ENCODE measurements around the gene WNT7B. TPM values are rescaled to one million over a fixed set of nuclear protein-coding genes. Genes with fewer than 3 reads are reported as not detected.

The WNT7B gene
- total RNA-seq, 2 donors from 2014 or later, result not detected

GRCh38 chr22:45978275-45978713 is 1.3 kb upstream of the WNT7B start:
- no peaks in the 10 kb centered on the region for H3K36me3 Mint-ChIP-seq
- peaks cover 16 to 21% of the 10 kb centered on the region in 2 donors for H3K27me3 Mint-ChIP-seq
- no peak overlapping the region for H3K4me3 Mint-ChIP-seq
- no peak for ATAC-seq
- no peak for DNase-seq (ENCODE audit: low spot score)
- H3K9me3 Mint-ChIP-seq, result no peaks in the 10 kb centered on the region
- no peak overlapping the region for H3K27ac Mint-ChIP-seq
- H3K4me1 Mint-ChIP-seq (ENCODE audit: low read depth in 2 of 2), result peaks cover 0 to 3% of the 10 kb centered on the region in 2 donors

- DNase-seq (ENCODE audit: low spot score) (no peak), ATAC-seq (no peak)
- Mint-ChIP-seq H3K27me3 (peaks cover 20 to 26% of the 10 kb centered on the region in 2 donors), H3K36me3 (no peaks in the 10 kb centered on the region), H3K4me1 (ENCODE audit: low read depth in 2 of 2) (peaks cover 0 to 3% of the 10 kb centered on the region in 2 donors), H3K9me3 (no peaks in the 10 kb centered on the region), H3K4me3 (peak overlapping the region; percentile 37), H3K27ac (no peak overlapping the region)
Measured at GRCh38 chr22:45977551-45978274, 751 bp upstream of the WNT7B start.

GRCh38 chr22:45976254-45977002 is 534 bp downstream of the WNT7B start:
- Mint-ChIP-seq H3K27ac (no peak overlapping the region), H3K36me3 (no peaks in the 10 kb centered on the region)

DNA sequence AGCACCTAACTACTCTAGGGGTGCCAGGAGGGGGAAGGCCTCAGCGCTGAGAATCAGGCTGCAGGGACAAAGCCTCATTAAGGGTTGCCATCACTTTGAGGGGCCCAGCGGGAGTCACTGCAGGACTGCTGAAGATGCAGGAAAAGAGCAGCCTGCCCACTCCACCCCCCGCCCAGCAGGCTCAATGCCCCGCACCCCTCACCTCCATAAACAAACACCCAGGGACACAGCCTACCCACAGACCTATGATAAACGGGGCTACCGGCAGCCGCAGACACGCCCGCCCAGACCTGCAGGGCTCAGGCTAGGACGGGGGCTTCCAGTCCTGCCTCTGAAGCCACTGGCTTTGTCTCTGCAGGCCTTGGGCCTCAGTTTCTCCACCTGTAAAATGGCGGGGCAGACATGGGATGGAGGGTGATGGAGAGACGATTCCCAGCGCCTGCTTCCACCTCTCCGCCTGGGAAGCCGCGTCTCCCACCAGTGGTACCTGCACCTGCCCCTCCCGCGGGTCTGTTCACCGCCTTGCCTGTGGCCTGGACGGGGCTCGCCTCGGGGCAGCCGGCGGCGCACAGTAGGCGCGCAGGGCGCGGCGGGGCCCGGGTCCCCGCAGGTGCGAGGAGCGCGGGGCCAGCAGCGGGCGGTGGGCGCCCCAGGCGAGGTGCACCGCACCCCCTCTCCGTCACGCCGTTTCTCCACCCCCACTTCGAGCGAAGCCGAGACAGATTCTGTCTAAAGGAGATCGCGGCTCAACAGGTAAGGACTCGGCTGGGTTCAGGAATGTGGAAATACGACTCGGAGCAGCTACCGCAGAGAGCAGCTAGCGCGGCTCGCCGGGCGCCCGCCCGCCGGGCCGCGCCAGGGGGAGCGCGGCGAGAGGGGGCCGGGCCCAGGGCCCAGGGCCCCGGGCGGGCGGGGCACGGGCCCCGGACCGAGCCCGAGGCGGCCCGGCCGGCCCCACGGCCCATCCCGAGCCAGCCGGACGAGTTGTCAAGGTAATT is 1.5 kb downstream of the WNT7B start:
- Mint-ChIP-seq H3K9me3 (no peaks in the 10 kb centered on the region), H3K27me3 (peaks cover 24 to 33% of the 10 kb centered on the region in 2 donors), H3K4me1 (ENCODE audit: low read depth in 2 of 2) (peaks cover 0 to 3% of the 10 kb centered on the region in 2 donors), H3K36me3 (no peaks in the 10 kb centered on the region), H3K4me3 (no peak overlapping the region), H3K27ac (no peak overlapping the region)
- ATAC-seq (no peak), DNase-seq (ENCODE audit: low spot score) (no peak)

More at GRCh38 chr22:45976254-45977002, 534 bp downstream of the WNT7B start:
- no peak for ATAC-seq
- Mint-ChIP-seq H3K27me3 (peaks cover 20 to 26% of the 10 kb centered on the region in 2 donors), H3K4me3 (no peak overlapping the region), H3K4me1 (ENCODE audit: low read depth in 2 of 2) (peaks cover 0 to 3% of the 10 kb centered on the region in 2 donors), H3K9me3 (no peaks in the 10 kb centered on the region)
- DNase-seq (ENCODE audit: low spot score), result no peak

DNA sequence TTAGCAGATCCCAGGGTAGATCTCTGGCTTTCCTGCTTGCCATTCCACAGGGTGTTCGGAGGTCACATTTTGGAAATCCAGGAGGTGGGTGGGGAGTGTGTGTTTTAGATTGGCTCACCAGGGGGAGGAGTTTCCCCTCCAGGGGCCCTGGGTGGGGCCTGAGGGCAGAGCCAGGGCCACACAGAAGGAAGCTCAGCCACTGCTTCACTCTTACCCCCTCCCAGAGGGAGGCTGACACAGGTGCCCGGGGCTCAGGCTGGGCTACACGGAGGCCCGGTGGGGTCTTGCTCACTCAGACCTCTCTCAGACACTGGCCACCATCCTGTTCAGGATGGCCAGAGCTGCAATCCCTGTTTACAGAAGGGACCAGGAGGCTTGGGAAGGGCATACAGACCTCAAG is 2.5 kb downstream of the WNT7B start:
- Mint-ChIP-seq H3K4me1 (ENCODE audit: low read depth in 2 of 2) (peaks cover 0 to 3% of the 10 kb centered on the region in 2 donors), H3K27ac (no peak overlapping the region), H3K4me3 (no peak overlapping the region), H3K9me3 (no peaks in the 10 kb centered on the region), H3K27me3 (peaks cover 29 to 33% of the 10 kb centered on the region in 2 donors), H3K36me3 (no peaks in the 10 kb centered on the region)
- DNase-seq (ENCODE audit: low spot score), result no peak
- no peak for ATAC-seq

- ATAC-seq (no peak), DNase-seq (ENCODE audit: low spot score) (no peak)
- Mint-ChIP-seq H3K4me1 (ENCODE audit: low read depth in 2 of 2) (peaks cover 0 to 3% of the 10 kb centered on the region in 2 donors), H3K9me3 (no peaks in the 10 kb centered on the region), H3K4me3 (no peak overlapping the region), H3K36me3 (no peaks in the 10 kb centered on the region), H3K27me3 (peaks cover 32 to 33% of the 10 kb centered on the region in 2 donors), H3K27ac (no peak overlapping the region)
Measured at GRCh38 chr22:45972889-45973253, 4.1 kb downstream of the WNT7B start.

GRCh38 chr22:45972091-45972888 is 4.7 kb downstream of the WNT7B start:
- ATAC-seq, result no peak
- H3K9me3 Mint-ChIP-seq, result no peaks in the 10 kb centered on the region
- no peak for DNase-seq (ENCODE audit: low spot score)
- H3K36me3 Mint-ChIP-seq, result no peaks in the 10 kb centered on the region
- peaks cover 0 to 3% of the 10 kb centered on the region in 2 donors for H3K4me1 Mint-ChIP-seq (ENCODE audit: low read depth in 2 of 2)
- H3K27ac Mint-ChIP-seq, result no peak overlapping the region
- peaks cover 30 to 33% of the 10 kb centered on the region in 2 donors for H3K27me3 Mint-ChIP-seq
- H3K4me3 Mint-ChIP-seq, result no peak overlapping the region

- DNase-seq (ENCODE audit: low spot score) (no peak), ATAC-seq (no peak)
- Mint-ChIP-seq H3K9me3 (no peaks in the 10 kb centered on the region), H3K4me3 (no peak overlapping the region), H3K36me3 (no peaks in the 10 kb centered on the region), H3K27ac (no peak overlapping the region), H3K27me3 (peaks cover 30 to 33% of the 10 kb centered on the region in 2 donors), H3K4me1 (ENCODE audit: low read depth in 2 of 2) (peaks cover 0 to 3% of the 10 kb centered on the region in 2 donors)
Measured at GRCh38 chr22:45971408-45972028, 5.4 kb downstream of the WNT7B start.

DNA sequence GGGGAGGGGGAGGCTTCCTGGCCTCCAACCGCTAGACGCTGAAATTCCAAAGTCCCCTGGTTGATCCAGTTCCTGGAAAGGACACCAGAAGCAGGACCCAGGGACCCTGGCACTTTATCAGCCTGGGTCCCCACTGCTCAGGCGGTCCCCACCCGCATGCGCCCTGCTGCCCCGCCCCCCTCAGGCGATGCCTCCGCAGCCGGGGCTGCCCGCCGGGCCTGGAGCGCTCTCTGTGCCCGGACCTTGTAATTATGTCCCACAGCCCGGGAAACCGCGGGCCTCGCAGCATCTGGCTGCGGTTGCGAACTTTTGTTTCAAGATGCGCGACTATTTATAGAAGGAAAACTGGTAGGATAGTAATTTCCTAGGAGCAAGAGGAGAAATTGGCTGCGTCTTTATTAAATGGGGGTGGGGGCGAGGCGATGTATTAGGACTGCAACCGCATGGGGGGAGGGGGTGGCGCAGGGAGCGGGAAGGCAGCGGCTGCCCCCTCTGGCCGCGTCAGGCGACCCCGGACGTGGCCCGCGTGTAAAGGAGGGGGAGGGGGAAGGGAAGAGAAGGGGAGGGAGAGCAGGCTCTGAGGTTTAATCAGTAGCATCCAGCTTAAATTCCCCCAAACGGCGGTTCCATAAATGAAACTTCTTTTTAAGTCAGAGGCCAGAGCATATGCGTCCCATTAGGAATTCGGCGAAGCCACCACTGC is 6.1 kb downstream of the WNT7B start:
- ATAC-seq (no peak), DNase-seq (ENCODE audit: low spot score) (no peak)
- Mint-ChIP-seq H3K36me3 (no peaks in the 10 kb centered on the region), H3K9me3 (no peaks in the 10 kb centered on the region), H3K4me3 (no peak overlapping the region), H3K27me3 (peaks cover 32 to 33% of the 10 kb centered on the region in 2 donors), H3K27ac (no peak overlapping the region), H3K4me1 (ENCODE audit: low read depth in 2 of 2) (peaks cover 0 to 3% of the 10 kb centered on the region in 2 donors)

DNA sequence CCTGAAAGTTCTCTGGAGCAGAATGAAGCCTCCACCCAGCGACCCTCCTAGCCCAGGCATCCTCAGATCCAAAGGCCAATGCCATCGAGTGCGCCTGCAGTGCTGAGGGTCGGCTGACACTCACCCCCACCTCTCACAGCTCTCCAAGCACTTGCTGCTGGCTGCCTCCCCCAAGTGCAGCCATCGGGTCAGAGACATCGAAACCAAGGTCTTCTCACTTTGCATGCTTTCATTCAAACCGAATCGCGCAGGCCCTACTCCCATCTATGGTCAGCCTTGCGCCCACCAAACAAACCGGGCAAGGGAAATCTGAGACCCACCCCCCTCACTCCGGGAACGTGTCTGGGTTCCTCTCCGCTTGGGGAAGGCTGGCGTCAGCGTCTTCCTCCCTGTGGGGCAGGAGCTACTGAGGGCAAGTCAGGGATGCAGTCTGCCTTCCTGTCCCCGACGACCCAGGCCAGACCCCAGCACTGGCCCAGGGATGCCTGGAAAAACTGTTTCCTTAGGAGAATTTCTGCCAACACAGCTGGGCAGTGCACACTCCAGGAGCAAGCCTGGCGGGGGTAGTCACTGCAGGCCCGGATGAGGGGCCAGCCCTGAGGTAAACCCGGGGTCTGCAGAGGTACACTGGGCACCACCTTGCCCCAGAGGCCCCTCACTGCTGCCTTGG is 7.0 kb downstream of the WNT7B start:
- Mint-ChIP-seq H3K36me3 (no peaks in the 10 kb centered on the region), H3K27ac (no peak overlapping the region), H3K9me3 (no peaks in the 10 kb centered on the region), H3K27me3 (peaks cover 28 to 31% of the 10 kb centered on the region in 2 donors), H3K4me3 (no peak overlapping the region), H3K4me1 (ENCODE audit: low read depth in 2 of 2) (peaks cover 0 to 3% of the 10 kb centered on the region in 2 donors)
- no peak for ATAC-seq
- no peak for DNase-seq (ENCODE audit: low spot score)

DNA sequence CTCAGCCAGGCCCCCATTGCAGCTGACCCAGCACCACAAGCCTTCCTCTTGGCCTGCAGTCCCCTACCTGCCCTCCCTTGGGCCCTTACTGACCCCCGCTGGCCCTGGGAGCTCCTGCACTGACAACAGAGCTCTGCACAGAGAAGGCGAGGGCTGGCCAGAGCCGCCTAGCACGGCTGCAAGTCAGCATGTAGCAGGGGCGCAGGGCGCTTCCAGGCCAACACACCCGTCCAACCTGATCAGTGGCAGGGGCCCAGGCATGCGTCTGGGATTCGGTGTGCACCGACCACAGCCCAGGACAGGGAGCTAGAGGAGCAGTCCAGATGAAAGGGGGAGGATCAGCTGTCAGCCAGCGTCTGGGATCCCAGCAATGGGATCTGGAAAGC is 7.6 kb downstream of the WNT7B start:
- no peak for ATAC-seq
- peaks cover 23 to 27% of the 10 kb centered on the region in 2 donors for H3K27me3 Mint-ChIP-seq
- H3K4me1 Mint-ChIP-seq (ENCODE audit: low read depth in 2 of 2), result peaks cover 0 to 3% of the 10 kb centered on the region in 2 donors
- H3K27ac Mint-ChIP-seq, result no peak overlapping the region
- no peaks in the 10 kb centered on the region for H3K36me3 Mint-ChIP-seq
- no peak overlapping the region for H3K4me3 Mint-ChIP-seq
- no peaks in the 10 kb centered on the region for H3K9me3 Mint-ChIP-seq
- no peak for DNase-seq (ENCODE audit: low spot score)

Measured in natural killer cell treated with Interleukin-12 subunit alpha and Interleukin-12 subunit beta and Interleukin-15 and Interleukin-18, amount 100 ng/mL, for 72 hours (primary cell).